Measurements from ENCODE around the gene CDHR2. TPM values are rescaled to one million over a fixed set of nuclear protein-coding genes. Genes with fewer than 3 reads are reported as not detected.

Gene CDHR2
- total RNA-seq, 4 donors from 2014 or later: 0.15 TPM; not detected in 3

GRCh38 chr5:176508603-176509002, 40.5 kb upstream of the CDHR2 start:
- no peaks in the 10 kb centered on the region for H3K4me1 ChIP-seq
- 67 to 72% methylated on average over 3 to 4 of the region's 4 CpGs for WGBS, 2 donors (ENCODE audit: low coverage in 1 of 2)
- no peak for ATAC-seq
- H3K27ac ChIP-seq: no peak overlapping the region
- no peaks in the 10 kb centered on the region for H3K9me3 ChIP-seq
- TF ChIP-seq POLR2A (IDR thresholded peaks at IDR 0.05) (no peak), POLR2AphosphoS5 (IDR thresholded peaks at IDR 0.05) (no peak), EP300 (IDR thresholded peaks at IDR 0.05) (no peak)
- TF ChIP-seq, protein P1, sequence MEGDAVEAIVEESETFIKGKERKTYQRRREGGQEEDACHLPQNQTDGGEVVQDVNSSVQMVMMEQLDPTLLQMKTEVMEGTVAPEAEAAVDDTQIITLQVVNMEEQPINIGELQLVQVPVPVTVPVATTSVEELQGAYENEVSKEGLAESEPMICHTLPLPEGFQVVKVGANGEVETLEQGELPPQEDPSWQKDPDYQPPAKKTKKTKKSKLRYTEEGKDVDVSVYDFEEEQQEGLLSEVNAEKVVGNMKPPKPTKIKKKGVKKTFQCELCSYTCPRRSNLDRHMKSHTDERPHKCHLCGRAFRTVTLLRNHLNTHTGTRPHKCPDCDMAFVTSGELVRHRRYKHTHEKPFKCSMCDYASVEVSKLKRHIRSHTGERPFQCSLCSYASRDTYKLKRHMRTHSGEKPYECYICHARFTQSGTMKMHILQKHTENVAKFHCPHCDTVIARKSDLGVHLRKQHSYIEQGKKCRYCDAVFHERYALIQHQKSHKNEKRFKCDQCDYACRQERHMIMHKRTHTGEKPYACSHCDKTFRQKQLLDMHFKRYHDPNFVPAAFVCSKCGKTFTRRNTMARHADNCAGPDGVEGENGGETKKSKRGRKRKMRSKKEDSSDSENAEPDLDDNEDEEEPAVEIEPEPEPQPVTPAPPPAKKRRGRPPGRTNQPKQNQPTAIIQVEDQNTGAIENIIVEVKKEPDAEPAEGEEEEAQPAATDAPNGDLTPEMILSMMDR (IDR thresholded peaks at IDR 0.05): no peak
- H3K27me3 ChIP-seq: no peaks in the 10 kb centered on the region
- H3K36me3 ChIP-seq: peaks cover 0 to 66% of the 10 kb centered on the region in 2 donors
- no peak overlapping the region for H3K4me3 ChIP-seq

GRCh38 chr5:176513788-176514187, 35.4 kb upstream of the CDHR2 start:
- Histone ChIP-seq H3K4me1 (no peaks in the 10 kb centered on the region), H3K27ac (no peak overlapping the region), H3K36me3 (peaks cover 0 to 14% of the 10 kb centered on the region in 2 donors), H3K4me3 (no peak overlapping the region), H3K9me3 (no peaks in the 10 kb centered on the region), H3K27me3 (no peaks in the 10 kb centered on the region)
- TF ChIP-seq, protein P1 (IDR thresholded peaks at IDR 0.05): no peak
- TF ChIP-seq POLR2A (IDR thresholded peaks at IDR 0.05) (no peak), EP300 (IDR thresholded peaks at IDR 0.05) (no peak), POLR2AphosphoS5 (IDR thresholded peaks at IDR 0.05) (no peak)
- 72 to 93% methylated on average over 8 to 12 of the region's 12 CpGs for WGBS, 2 donors (ENCODE audit: low coverage in 1 of 2)
- ATAC-seq: no peak

DNA sequence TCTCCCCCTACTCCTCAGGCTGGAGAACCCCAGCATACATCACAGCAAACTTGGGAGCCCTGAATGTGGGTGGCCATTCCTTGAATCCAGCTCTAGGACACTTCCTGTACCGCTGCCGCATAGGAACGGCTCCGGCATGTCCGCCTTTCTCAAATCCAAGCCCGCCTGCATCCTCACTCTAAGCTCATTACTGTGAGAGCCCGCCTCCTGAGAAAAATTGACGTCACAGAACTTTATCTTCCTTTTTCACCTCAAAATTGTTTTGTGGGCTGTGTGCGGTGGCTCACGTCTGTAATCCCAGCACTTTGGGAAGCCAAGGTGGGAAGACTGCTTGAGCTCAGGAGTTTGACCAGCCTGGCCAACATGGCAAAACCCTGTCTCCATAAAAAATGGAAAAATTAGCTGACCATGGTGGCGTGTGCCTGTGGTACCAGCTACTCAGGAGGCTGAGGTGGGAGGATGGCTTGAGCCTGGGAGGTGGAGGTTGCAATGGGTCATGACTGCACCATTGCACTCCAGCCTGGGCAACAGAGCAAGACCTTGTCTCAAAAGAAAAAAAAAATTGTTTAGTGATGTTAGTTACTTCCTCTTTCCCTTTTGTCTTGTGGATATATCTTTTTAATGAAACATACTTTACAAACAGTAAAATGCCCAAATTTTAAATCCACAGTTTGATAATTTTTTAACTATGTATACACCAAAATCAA, 34.7 kb upstream of the CDHR2 start:
- Histone ChIP-seq H3K4me1 (no peaks in the 10 kb centered on the region), H3K9me3 (no peaks in the 10 kb centered on the region), H3K4me3 (no peak overlapping the region), H3K27ac (no peak overlapping the region), H3K36me3 (peaks cover 0 to 8% of the 10 kb centered on the region in 2 donors), H3K27me3 (no peaks in the 10 kb centered on the region)
- ATAC-seq: no peak
- no peak for TF ChIP-seq POLR2AphosphoS5 (IDR thresholded peaks at IDR 0.05)
- no peak for TF ChIP-seq EP300 (IDR thresholded peaks at IDR 0.05)
- TF ChIP-seq, protein P1 (IDR thresholded peaks at IDR 0.05): no peak
- TF ChIP-seq POLR2A (IDR thresholded peaks at IDR 0.05): no peak
- 78 to 79% methylated on average over 9 to 11 of the region's 11 CpGs for WGBS, 2 donors (ENCODE audit: low coverage in 1 of 2)

DNA sequence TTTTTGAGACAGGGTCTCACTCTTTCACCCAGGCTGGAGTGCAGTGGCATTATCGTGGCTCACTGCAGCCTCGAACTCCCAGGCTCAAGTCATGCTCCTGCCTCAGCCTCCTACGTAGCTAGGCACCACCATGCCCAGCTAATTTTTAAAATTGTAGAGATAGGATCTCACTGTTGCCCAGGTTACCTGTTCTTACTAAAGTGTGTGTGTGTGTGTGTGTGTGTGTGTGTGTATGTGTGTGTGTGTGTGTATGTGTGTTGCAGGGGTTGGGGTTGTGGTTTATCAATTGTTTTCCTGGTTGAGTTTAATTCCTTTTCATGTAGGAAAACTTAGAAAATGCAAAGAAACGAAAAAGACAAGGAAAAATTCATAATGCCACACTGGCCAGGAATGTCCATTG, 33.7 kb upstream of the CDHR2 start:
- Histone ChIP-seq H3K27ac (no peak overlapping the region), H3K4me3 (no peak overlapping the region), H3K9me3 (no peaks in the 10 kb centered on the region), H3K27me3 (no peaks in the 10 kb centered on the region), H3K36me3 (no peaks in the 10 kb centered on the region), H3K4me1 (no peaks in the 10 kb centered on the region)
- no peak for ATAC-seq
- 70 to 85% methylated on average over 3 to 4 of the region's 4 CpGs for WGBS, 2 donors (ENCODE audit: low coverage in 1 of 2)
- TF ChIP-seq POLR2A (IDR thresholded peaks at IDR 0.05): no peak
- TF ChIP-seq POLR2AphosphoS5 (IDR thresholded peaks at IDR 0.05): no peak
- TF ChIP-seq, protein P1 (IDR thresholded peaks at IDR 0.05): no peak
- no peak for TF ChIP-seq EP300 (IDR thresholded peaks at IDR 0.05)

GRCh38 chr5:176517053-176517661, 32.0 kb upstream of the CDHR2 start:
- Histone ChIP-seq H3K27ac (no peak overlapping the region), H3K36me3 (no peaks in the 10 kb centered on the region), H3K9me3 (no peaks in the 10 kb centered on the region), H3K4me3 (no peak overlapping the region), H3K4me1 (no peaks in the 10 kb centered on the region), H3K27me3 (no peaks in the 10 kb centered on the region)
- no peak for TF ChIP-seq POLR2AphosphoS5 (IDR thresholded peaks at IDR 0.05)
- no peak for TF ChIP-seq POLR2A (IDR thresholded peaks at IDR 0.05)
- TF ChIP-seq EP300 (IDR thresholded peaks at IDR 0.05): no peak
- TF ChIP-seq, protein P1 (IDR thresholded peaks at IDR 0.05): no peak
- no peak for ATAC-seq
- WGBS, 2 donors (ENCODE audit: low coverage in 1 of 2): 51 to 75% methylated on average over 4 to 7 of the region's 7 CpGs
